CD4-positive, alpha-beta T cell treated with Interleukin-4 for 4 hours (primary cell): ENCODE measurements around the gene PDLIM5.

ENCODE experiments used
- DNase-seq: peaks from one replicate; pipeline ENCODE4 v3.0.0-alpha.2; 2020

PDLIM5 gene

GRCh38 chr4:94430406-94430805, 21.3 kb upstream of the PDLIM5 start:
- no peak for DNase-seq

- no peak for DNase-seq
These were observed 20.4 kb upstream of the PDLIM5 start for GRCh38 chr4:94431388-94431787.

GRCh38 chr4:94434505-94434904, 17.2 kb upstream of the PDLIM5 start:
- no peak for DNase-seq

GRCh38 chr4:94435874-94436273, 15.9 kb upstream of the PDLIM5 start:
- no peak for DNase-seq

GRCh38 chr4:94436512-94436911, 15.2 kb upstream of the PDLIM5 start:
- DNase-seq = no peak

GRCh38 chr4:94439606-94440005, 12.1 kb upstream of the PDLIM5 start:
- no peak for DNase-seq

- no peak for DNase-seq
These were observed 9.9 kb upstream of the PDLIM5 start for GRCh38 chr4:94441838-94442237.

- DNase-seq = no peak
These were observed 9.5 kb upstream of the PDLIM5 start for GRCh38 chr4:94442251-94442650.

- no peak for DNase-seq
These were observed 5.4 kb upstream of the PDLIM5 start for GRCh38 chr4:94446386-94446785.

GRCh38 chr4:94447754-94448411, 3.9 kb upstream of the PDLIM5 start:
- no peak for DNase-seq

GRCh38 chr4:94448815-94449375, 2.8 kb upstream of the PDLIM5 start:
- DNase-seq = no peak

GRCh38 chr4:94451051-94451694, 569 bp upstream of the PDLIM5 start:
- DNase-seq = no peak

- no peak for DNase-seq
These were observed 982 bp downstream of the PDLIM5 start for GRCh38 chr4:94452476-94453371.

- DNase-seq = no peak
These were observed 1.7 kb downstream of the PDLIM5 start for GRCh38 chr4:94453391-94453963.

- no peak for DNase-seq
These were observed 2.7 kb downstream of the PDLIM5 start for GRCh38 chr4:94454405-94454804.

- no peak for DNase-seq
These were observed 3.3 kb downstream of the PDLIM5 start for GRCh38 chr4:94455081-94455480.

GRCh38 chr4:94457692-94458106, 6.0 kb downstream of the PDLIM5 start:
- no peak for DNase-seq

GRCh38 chr4:94458682-94459081, 6.9 kb downstream of the PDLIM5 start:
- DNase-seq = no peak

- DNase-seq = no peak
These were observed 7.9 kb downstream of the PDLIM5 start for GRCh38 chr4:94459462-94460161.

- DNase-seq = no peak
These were observed 9.8 kb downstream of the PDLIM5 start for GRCh38 chr4:94461506-94461905.

GRCh38 chr4:94462572-94462971, 10.8 kb downstream of the PDLIM5 start:
- DNase-seq = no peak

- no peak for DNase-seq
These were observed 12.0 kb downstream of the PDLIM5 start for GRCh38 chr4:94463771-94464170.
